HT-29 (cell line): ENCODE results near the gene PHF24. TPM values are rescaled to one million over a fixed set of nuclear protein-coding genes. Genes with fewer than 3 reads are reported as not detected.
"Not testable (repeated sequence)": the region's sequence is repeated elsewhere in the genome, so short reads cannot be mapped to it uniquely, and the experiment has no call there.

Source experiments
- DNase-seq: peaks from one replicate; pipeline ENCODE4 v3.0.0-alpha.2; 2015; ENCODE audit warnings: low spot score
- total RNA-seq: library from RNA; depleted of rRNA; stranded (reverse); fragments of >200 nt; shearing (Covaris generic); gene quantifications from 2 replicates; pipeline ENCODE4 v1.2.3, GENCODE V29; 2014; rRNA removed

The PHF24 gene
- total RNA-seq, 1 experiment from 2014 or later: not detected

GRCh38 chr9:34996905-34997279 lies 38.8 kb downstream of the PHF24 start:
- DNase-seq: no peak

GRCh38 chr9:34997379-34997781 lies 39.3 kb downstream of the PHF24 start:
- no peak for DNase-seq

GRCh38 chr9:34998266-34998665 lies 40.2 kb downstream of the PHF24 start:
- DNase-seq: no peak

GRCh38 chr9:34999576-34999975 lies 41.5 kb downstream of the PHF24 start:
- DNase-seq: no peak

- DNase-seq: no peak
These were observed 42.6 kb downstream of the PHF24 start for GRCh38 chr9:35000535-35001284.

GRCh38 chr9:35001285-35001677 lies 43.2 kb downstream of the PHF24 start:
- DNase-seq: no peak

- no peak for DNase-seq
These were observed 43.9 kb downstream of the PHF24 start for GRCh38 chr9:35001803-35002502.

GRCh38 chr9:35002623-35003022 lies 44.5 kb downstream of the PHF24 start:
- no peak for DNase-seq

- DNase-seq: not testable (repeated sequence)
These were observed 46.2 kb downstream of the PHF24 start for GRCh38 chr9:35004299-35004698.

- DNase-seq: no peak
These were observed 52.4 kb downstream of the PHF24 start for GRCh38 chr9:35010351-35010958.

- no peak for DNase-seq
These were observed 56.4 kb downstream of the PHF24 start for GRCh38 chr9:35014517-35014916.

GRCh38 chr9:35023443-35023842 lies 65.4 kb downstream of the PHF24 start:
- not testable (repeated sequence) for DNase-seq

GRCh38 chr9:35026671-35027070 lies 68.6 kb downstream of the PHF24 start:
- no peak for DNase-seq

- DNase-seq: no peak
These were observed 69.3 kb downstream of the PHF24 start for GRCh38 chr9:35027374-35027773.

GRCh38 chr9:35027860-35028259 lies 69.8 kb downstream of the PHF24 start:
- DNase-seq: no peak

- no peak for DNase-seq
These were observed 70.3 kb downstream of the PHF24 start for GRCh38 chr9:35028341-35028740.

- DNase-seq: no peak
These were observed 71.2 kb downstream of the PHF24 start for GRCh38 chr9:35029241-35029640.

GRCh38 chr9:35029852-35030251 lies 71.8 kb downstream of the PHF24 start:
- no peak for DNase-seq

Other genes with a start within 250 kb of the PHF24 start
- not detected in 2 replicates for gene CCL21, start 248.1 kb upstream of the PHF24 start, total RNA-seq
- 2.1 and 3.7 TPM in 2 replicates for gene DNAJB5, start 31.5 kb downstream of the PHF24 start, total RNA-seq
- gene VCP, start 114.3 kb downstream of the PHF24 start, total RNA-seq: 347 and 349 TPM in 2 replicates
- 51.1 and 62.5 TPM in 2 replicates for gene FANCG, start 121.7 kb downstream of the PHF24 start, total RNA-seq
- 33.4 and 38.5 TPM in 2 replicates for gene PIGO, start 138.3 kb downstream of the PHF24 start, total RNA-seq
- gene STOML2, start 144.8 kb downstream of the PHF24 start, total RNA-seq: 252 and 264 TPM in 2 replicates
- gene ATOSB, start 157.6 kb downstream of the PHF24 start, total RNA-seq: 13.1 and 13.8 TPM in 2 replicates
- 11.8 and 13.3 TPM in 2 replicates for gene UNC13B, start 203.7 kb downstream of the PHF24 start, total RNA-seq